Measurements from ENCODE around the gene ATG4D. TPM values are rescaled to one million over a fixed set of nuclear protein-coding genes. Genes with fewer than 3 reads are reported as not detected.

Gene ATG4D
- 13.2 and 16.3 TPM in 2 replicates for total RNA-seq (2014; rRNA removed; shearing (Covaris generic))

DNA sequence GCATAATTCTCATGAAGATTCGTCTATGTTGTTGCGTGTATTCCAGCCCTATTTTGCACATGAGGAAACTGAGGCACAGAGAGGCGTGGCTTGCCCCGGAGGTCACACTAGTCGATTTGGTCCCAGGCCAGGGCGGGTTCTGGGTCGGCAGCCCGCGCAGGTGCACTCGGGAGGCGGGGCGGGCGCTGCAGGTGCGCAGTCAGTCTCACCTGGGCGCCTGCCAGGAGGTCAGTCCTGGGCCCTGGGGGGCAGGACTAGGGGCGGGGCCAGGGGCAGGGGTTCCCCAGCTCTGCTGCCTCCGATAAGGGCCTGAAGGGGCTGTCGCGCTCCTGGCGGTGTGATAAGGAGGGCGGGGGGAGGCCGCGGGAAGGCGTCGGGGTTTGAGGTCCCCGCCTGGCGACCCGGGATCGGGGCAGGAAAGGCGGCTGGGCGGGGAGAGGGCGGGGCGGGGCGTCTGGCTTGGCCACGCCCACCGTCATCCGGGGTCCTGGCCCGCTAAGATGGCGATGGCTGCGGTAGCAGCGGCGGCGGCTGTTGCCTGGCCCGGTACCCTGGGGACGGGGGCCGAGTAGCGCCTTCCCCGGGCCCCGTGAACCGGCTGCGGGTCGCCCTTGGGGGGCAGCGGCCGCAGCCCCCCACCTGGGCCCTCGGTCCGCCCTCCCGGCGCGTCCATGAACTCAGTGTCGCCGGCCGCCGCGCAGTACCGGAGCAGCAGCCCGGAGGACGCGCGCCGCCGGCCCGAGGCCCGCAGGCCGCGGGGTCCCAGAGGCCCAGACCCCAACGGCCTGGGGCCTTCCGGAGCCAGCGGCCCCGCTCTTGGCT is at the start of gene ATG4D:
ATG4D (plus strand) TSS at position 485 of the 822 bp plus-strand sequence; CDS start at position 672, 187 bp downstream.
- DNase-seq (ENCODE audit: low read depth) = peak; percentile 66

DNA sequence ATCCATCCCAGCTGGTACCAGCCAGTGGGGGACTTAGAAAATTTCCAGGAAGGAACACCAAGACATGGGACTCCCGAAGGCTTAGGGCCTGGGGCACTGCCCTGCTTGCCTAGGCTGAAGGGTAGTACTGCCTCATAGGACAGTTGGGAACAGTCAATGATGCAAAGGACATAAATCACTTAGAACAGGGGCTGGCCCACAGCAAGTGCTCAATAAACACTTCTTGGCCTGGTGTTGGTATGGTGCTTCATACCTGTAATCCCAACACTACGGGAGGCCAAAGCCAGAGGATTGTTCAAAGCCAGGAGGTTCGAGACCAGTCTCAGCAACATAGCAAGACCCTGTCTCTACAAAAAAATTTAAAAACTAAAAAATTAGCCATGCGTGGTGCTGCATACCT is 46.3 kb upstream of the ATG4D start:
- no peak for DNase-seq (ENCODE audit: low read depth)

DNA sequence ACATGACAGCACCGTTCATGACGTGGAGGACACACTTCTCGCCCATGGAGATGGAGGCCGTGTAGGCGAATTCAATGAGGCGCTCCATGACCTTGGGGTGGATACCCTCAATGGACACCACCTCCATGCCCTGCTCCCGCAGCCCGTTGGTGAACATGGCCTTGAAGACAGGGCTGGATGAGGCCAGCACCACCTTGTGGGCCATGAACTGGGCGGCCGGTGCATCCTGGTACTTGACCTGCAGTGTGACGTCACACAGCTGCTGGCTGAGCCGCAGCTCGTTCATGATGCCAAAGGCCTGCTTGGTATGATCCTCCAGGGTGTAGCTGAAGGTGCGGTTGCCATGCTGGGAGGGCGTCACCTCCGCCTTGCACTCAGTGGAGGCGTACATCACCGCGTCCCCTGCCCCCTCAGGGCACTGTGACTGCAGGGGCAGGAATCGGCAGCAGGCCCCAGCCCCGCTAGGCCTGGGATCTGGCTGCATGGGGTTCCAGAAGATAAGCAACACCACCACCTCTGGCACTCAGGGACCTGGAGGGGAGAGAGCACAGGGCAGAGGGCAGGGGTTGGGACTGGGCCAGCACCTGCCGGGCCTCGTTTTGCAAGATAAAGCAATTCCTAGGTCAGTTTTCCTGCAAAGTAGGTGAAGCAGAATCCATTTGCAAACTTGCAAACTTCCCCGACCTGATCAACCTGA is 44.0 kb upstream of the ATG4D start:
- DNase-seq (ENCODE audit: low read depth) = no peak

DNA sequence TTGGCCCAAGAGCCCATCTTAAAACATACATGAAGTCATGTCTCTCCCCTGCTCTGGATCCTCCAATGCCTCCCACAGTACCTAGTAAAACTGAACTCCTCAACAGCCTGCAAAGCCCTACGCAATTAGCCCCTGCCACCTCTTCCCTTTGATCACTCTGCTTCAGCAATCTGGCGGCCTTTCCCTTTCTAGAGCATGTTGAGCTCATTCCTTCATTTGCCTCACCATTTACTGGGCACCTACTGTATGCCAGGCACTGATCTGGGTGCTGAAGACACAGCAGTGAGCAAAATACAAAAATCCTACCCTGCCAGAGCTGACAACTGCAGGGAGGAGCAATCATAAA is 43.5 kb upstream of the ATG4D start:
- no peak for DNase-seq (ENCODE audit: low read depth)

DNA sequence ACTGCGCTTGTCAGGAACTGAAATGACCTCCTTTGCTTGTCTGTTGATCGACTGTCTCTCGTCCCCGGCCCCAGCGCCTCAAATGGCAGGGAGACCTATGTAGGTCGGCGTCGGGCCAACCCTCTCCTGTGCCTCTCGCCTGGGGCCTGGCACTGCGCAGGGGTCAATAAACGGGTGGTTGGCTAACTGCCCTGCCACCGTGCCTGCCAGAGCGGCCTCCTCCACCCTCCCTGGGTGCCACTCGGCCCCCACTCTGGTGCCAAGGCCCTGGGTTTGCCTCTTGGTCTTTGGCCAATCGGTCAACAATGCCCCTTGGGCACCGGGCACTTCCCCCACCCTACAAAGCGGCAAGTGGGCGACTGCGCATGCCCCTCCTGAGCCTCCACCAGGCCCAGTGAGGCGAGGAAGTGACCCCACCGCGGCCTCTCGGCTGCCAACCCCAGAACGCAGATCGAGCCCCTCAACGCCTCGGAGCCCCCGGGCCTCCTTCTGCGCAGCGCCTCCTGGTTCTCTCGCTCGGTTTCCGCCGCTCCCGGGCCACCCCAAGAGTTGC is 41.7 kb upstream of the ATG4D start:
- peak; percentile 65 for DNase-seq (ENCODE audit: low read depth)

DNA sequence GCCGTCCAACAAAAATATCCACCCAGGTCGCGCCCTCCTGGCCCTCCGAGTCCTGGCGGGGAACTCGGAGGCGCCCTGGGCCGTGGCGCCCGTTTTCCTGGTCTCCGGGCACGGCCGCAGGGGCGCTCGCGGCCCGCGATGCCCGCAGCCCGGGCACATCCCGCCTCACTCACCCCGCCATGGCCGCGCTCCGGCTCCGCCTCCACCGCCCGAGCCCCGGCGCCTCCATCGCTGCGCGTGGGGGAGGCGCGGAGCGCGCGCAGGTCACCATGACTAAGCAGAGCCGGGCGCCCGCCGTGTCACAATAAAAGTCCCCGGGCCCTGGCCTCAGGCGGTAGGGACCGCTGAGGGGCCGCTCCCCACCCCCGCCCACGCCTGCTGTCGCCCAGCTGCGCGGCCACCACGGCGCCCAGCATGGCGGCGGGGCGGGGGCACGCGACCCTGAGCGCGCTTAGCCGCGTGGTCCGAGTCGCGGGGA is 41.1 kb upstream of the ATG4D start:
- peak; percentile 88 for DNase-seq (ENCODE audit: low read depth)

DNA sequence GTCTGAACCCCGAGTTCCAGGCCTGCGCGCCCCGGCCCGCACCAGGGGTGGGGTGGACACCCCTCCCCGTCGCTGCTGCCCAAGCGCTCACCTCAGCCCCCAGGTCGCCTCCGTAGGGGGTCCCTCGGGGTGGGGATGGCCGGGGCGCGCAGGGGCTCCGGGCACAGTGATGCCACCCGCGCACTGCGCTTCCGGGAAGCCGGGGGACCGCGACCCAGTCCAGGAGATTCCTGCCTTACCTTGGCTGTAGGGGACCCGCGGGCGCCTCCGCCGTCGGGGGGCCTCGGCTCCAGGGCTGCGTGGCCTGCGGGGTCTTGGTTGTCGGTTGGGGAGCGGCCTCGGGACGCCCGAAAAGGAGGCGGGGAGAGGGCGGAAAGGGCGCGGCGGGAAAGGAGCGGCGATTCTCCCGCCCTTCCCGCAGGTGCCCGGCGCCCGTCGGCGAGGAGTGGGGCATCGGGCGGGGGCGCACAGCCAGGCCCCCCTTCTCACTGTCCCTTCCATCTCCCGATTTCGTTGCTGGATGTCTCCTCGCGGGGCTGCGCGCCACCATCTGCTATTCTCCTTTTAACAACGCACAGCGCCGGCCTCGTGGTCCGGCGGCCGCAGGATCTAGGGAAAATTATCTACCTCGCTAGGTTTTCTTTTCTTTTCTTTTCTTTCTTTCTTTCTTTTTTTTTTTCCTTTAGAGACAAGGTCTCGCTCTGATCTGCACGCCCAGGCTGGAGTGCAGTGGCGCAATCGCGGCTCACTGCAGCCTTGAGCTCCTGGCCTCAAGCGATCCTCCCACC is 40.5 kb upstream of the ATG4D start, which contains the start of gene KEAP1:
KEAP1 (minus strand) TSS at position 355 of the 788 bp plus-strand sequence. CDS start 3,323 bp downstream, outside the sequence.
- peak; percentile 35 for DNase-seq (ENCODE audit: low read depth)

DNA sequence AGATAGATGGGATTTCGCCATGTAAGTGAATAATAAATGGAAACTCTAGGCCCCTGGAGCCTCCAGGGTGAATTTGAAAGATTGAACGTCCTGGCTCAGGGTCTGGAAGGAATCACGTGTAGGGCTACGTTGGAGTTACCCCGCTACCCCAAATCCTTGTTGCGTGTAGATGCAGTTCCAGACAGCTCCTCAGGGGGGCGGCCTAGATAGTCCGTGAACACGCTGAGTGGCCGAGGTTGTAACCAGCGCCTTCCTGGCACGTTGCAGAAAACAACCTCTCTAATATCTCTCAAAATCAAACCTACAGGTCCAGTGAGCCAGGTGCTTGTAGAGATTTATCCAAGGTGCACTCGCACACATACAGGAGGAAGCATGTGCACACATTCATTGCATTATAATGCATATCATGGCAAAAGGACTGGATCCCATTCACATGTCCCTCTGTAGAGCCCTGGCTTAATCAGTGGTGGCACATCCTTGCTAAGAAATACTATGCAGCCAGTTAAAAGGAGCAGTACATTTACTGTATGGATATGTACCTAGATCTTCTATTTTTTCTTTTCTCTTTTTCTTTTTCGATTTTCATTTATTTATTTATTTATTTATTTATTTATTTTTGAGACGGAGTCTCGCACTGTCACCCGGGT is 38.0 kb upstream of the ATG4D start:
- peak; percentile 35 for DNase-seq (ENCODE audit: low read depth)

DNA sequence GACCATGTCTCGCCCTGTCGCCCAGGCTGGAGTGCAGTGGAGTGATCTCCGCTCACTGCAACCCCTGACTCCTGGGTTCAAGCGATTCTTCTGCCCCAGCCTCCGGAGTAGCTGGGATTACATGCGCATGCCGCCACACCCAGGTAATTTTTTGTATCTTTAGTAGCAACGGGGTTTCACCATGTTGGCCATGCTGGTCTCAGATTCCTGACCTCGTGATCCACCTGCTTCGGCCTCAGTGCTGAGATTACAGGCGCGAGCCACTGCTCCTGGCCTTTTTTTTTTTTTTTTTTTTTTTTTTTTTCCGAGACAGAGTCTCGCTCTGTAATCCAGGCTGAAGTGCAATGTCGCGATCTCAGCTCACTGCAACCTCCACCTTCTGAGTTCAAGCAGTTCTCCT is 35.7 kb upstream of the ATG4D start:
- DNase-seq (ENCODE audit: low read depth) = no peak

DNA sequence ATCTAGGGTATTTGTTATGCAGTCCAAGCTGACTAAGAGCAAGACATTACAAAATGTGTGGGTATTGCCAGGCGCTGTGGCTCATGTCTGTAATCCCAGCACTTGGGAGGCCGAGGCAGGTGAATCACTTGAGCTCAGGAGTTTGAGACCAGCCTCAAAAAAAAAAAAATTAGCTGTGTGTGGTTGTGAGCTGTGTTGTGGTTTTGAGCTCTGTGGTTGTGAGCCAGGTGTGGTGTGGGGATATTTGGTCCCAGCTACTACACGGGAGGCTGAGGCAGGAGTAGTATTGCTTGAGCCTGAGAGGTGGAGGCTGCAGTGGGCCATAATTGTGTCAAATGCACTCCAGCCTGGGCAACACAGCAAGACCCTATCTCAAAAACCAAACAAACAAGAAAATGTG is 35.0 kb upstream of the ATG4D start:
- no peak for DNase-seq (ENCODE audit: low read depth)

DNA sequence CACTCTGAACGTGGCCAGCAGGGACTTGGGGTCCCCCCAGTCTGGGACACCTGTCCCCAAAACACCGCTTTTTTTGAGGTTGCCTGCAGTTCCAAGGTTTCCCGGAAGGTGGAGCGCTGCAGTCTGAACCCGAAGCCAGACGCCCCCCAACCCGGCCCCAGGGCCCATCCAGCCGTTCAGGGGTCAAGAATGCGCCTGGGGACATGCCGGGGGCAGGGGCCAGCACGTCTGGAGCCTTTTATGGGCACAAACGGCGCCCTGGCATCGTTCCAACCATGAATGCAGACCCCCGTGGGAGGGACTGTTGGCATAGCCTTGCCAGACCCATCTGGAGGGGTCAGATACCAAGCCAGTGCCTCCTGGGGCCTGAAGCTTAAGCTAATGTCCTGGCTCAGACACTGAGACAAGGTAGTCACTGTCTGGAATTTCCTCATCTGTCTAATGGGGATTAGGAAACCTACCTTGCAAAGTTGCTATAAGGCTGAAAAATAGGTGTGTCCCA is 33.4 kb upstream of the ATG4D start:
- no peak for DNase-seq (ENCODE audit: low read depth)

DNA sequence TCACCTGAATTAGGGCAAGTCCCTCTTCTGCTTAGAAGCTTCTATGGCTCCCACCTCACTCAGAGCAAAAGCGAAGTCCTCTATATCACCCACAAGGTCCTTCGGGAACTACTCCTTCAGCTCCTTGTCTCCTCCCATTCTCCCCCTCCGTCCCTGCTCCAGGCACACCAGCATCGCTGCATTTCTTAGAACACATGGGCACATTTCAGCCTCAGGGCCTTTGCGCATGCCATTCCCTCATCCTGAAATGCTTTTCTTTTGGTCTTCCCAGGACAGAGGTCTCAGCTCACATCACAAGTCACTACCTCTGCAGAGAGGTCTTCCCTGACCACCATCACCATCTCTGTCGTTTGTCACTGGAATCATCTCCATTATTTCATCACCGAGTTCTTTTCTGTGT is 30.5 kb upstream of the ATG4D start:
- DNase-seq (ENCODE audit: low read depth) = no peak

DNA sequence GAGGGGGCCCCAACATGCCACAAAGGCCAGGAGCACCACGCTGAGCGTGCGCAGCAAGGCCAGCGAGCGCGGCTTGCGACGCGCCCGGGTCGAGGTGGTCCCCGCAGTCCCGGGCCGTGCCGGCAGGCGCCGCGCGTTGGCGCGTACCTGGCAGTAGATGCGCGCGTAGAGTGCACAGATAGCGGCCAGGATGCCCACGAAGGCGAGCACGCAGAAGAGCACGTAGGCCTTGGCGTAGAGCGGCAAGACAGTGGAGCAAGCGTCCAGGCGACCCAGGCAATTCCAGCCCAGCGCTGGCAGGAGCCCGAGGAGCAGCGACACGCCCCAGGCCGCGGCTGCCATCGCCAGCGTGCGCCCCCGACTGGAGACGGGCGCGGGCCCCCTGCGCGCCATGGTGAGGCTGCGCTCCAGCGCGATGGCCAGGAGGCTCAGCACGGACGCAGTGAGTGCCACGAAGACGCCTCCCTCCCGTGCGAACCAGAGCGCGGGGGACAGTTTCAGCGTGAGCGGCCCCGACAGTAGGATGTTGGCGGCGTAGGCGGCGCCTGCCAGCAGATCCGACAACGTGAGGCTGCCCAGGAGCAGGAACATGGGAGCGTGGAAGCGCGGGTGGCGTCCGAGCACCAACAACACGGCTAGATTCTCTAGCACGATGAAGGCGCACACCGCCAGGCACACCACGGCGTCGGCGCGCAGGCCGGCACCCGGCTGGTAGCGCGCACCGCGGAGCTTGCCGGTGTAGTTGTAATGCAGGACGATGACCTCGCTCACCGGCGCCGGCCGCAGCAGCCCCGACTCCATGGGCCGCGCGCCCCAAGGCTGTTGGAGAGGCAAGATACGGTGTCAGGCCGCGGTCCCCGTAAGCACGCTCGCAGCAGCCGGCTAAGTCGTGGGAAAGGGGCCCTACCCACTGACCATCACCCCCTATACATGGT is 29.2 kb upstream of the ATG4D start:
- no peak for DNase-seq (ENCODE audit: low read depth)

DNA sequence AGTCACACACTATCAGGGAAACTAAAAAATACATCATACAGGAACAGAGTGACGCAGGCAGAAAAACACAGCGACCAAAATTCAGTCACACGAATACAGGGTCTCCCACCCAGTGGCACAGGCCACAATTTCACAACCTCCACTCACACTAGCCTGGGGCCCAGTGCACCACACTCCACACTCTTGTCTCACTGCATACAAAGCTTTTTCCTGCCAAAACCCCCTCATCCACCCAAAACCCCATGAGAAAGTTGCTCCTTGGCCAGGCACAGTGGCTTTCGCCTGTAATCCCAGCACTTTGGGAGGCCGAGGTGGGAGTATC is 27.7 kb upstream of the ATG4D start:
- no peak for DNase-seq (ENCODE audit: low read depth)

DNA sequence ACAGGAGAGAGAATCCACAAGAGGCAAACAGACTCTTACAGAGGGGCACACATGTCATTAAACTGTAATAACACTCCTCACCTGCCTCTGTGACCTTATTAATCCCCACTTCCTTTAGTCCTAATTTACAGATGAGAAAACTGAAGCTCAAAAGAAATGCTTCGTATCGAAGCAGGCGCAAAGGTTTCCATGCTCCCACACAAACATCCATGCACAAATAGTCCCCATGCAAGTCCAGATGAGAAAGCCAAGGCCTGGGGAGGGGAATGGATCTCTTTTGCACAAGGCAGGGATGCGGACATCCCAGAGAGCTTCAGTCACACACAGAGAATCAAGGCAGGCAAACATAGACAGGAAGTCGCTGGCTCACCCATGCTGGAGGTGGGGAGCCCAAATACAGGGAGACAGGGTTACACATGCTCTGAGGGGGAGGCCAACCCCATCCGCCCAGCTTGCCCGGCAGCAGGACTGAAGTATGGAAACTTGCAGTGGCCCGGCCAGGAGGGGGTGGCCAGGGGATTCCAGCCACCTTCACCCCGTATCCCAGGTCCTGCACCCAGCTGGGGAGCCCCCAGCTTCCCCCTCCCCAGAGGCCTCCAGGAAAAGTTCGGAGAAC is 26.9 kb upstream of the ATG4D start:
- DNase-seq (ENCODE audit: low read depth) = no peak

DNA sequence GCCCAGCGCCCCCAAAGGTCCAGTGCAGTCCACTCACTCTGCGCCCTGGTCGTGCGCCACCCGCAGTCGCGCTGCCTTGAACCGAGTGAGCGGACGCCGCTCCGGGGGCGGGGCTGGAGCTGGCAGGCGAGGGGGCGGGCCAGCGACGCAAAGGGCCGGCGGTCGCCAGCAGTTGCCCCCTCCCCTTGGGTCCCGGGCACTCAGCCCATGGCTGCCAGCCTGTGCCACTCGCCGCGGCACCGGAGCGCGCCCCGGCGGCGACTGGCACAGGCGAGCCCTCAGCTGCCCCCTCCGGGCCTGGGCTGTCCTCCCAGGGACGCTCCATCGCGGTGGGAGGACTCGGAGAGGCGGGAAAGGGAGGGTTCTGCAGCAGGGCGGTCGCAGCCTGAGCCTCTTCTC is 26.3 kb upstream of the ATG4D start, which contains the start of gene S1PR5:
S1PR5 (minus strand) TSS at position 87 of the 399 bp plus-strand sequence. CDS start 2,436 bp downstream, outside the sequence.
- DNase-seq (ENCODE audit: low read depth) = no peak

DNA sequence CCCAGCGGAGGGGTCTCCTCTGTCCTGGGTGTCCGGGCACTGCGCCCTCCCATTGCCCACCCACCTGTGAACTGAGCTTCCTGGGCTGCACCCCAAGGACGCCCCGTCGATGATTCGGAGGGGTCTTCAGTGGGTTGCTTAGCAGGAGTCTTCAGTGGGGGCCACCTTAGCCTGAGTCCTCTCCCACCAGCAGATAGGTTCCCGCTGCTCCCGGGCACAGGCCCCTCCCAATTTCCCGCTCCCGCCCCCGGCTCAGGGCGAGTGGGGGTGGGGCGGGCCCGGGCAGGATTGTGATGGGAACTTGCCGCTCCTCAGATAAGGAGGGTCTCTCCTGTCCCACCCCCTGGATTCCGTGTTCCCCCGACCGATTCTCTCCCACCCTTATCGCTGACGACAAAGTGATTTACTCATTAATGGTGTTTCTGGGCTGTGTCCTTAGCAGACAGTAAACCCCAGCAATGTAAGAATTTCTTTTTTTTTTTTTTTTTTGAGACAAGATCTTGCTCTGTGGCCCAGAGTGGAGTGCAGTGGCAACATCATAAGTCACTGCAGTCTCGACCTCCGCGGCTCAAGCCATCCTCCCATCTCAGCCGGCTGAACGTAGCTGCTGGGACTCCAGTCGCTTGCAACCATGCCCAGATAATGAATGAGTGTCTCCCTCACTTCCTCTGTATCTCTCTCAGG is 25.8 kb upstream of the ATG4D start:
- DNase-seq (ENCODE audit: low read depth) = peak; percentile 18

DNA sequence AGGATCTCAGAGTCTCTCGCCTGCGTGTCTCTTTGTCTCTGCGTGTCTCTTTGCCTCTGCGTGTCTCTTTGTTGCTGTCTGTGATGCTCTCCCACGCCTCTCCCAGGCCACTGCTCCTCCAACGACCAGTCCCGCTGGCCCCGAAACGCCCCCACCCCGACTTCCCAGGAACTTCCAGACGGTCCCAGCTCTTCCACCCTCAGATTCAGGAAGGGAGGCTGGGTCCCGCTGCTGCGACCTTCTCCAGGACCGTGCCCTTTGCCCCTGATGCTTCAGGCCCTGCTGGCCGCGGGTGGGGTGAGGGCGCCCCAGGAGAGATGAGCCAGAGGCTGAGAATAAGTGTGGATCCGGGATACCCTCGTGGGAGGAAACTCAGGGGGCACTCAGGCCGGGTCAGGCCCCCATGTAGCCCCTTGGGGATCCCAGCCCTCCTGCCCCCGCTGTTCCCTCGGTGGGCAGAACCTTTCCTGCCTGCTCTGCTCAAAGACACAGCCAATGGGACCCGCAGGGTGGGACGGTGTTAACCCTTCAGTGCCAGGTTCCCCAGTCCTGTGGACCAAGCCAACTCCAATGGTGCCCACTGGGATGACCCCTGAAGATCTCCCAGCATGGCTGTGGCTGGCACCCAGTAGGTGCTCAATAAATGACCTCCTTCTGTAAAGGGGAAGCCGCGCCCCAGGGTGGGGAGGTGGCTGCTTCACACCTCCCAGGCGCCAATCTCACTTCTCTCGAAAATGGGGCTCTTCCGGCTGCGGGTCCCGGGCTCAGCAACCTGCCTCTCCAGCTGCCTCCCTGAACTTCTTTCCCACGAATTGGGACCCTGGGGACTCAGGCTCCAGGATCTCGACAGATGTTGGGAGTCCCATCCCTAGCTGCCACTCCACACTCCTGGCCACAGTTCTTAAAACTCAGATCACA is 25.0 kb upstream of the ATG4D start:
- no peak for DNase-seq (ENCODE audit: low read depth)
